Measurements from ENCODE around the gene OTOS.

Gene OTOS

GRCh38 chr2:240149943-240150784 is 9.7 kb upstream of the OTOS start:
- peak; percentile 65 for DNase-seq

- DNase-seq: no peak
Measured at GRCh38 chr2:240147911-240148587, 7.6 kb upstream of the OTOS start.

- no peak for DNase-seq
Measured at GRCh38 chr2:240147382-240147781, 6.9 kb upstream of the OTOS start.

DNA sequence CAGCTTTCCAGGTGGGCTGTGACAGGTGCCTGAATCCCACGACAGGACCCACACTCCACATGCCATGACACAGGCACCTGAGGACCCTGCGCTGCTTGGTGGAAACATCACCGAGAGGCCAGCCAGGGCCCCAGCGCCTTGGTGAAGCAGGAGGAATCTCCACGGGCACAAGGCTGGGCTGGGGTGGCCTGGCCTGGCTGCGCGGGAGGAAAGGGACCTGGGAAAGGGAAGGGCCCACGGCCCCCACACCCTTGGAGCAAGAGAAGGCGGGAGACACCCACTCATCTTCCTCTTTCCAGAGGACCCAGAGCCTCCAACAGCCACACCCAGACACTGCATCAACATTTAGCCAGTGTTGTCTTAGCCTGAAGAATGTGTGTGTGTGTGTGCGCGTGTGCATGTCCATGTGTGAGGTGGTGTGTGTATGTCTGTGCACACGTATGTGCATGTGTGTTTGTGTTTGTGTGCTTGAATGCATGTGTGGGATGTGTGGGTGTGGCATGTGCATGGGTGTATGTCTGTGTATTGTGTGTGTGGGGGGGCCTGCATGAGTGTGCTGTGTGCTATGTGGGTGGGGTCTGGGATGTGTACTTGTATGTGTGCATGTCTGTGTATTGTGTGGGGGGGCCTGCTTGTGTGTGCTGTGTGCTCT is 6.3 kb upstream of the OTOS start:
- no peak for DNase-seq

DNA sequence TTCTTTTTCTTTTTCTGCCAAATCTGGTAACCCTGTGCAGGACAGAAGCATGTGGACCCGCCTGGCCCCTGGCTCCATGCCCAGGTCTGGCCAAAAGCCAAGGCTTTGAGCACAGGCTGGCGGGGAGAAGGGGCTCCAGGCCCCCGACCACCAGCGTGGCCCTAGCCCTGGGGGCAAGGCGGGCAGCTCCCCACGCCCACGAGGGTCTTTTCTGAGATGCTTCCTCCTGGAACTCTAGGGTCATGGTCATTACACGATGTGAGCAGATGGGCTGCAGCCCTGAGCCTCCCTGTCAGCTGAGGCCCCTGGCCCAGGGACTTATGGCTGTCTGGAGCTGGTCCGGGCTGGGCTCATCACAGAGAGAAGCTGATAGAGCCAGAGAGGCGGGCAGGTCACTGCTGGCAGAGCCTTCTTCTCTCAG is 5.7 kb upstream of the OTOS start:
- no peak for DNase-seq

- no peak for DNase-seq
Measured at GRCh38 chr2:240145461-240145860, 5.0 kb upstream of the OTOS start.

DNA sequence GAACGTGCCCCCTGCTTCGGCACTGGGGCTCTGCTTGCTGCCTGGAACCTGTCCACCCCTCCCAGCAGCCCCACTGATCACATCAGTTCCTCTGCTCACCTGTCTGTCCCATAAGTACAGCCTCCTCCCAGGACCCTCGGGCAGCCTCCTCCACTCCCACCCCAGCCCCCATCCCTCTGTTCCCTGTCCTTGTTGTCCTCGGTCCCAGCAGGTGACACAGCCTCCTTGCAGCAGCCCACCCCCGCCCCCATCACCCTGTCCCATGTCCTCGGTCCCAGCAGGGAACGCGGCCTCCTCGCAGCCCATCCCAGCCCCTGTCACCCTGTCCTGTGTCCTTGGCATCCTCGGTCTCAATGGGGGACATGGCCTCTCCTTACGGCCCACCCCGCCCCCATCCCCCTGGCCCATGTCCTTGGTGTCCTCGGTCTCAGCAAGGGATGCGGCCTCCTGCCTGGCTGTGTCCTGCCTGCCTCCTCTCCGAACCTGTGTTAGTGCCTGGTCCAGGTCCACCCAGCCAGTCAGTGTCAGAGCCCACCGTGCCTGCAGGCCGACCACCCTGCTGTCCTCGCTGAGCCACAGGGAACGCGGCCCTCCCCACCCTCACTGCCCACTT is 4.3 kb upstream of the OTOS start:
- DNase-seq: no peak

DNA sequence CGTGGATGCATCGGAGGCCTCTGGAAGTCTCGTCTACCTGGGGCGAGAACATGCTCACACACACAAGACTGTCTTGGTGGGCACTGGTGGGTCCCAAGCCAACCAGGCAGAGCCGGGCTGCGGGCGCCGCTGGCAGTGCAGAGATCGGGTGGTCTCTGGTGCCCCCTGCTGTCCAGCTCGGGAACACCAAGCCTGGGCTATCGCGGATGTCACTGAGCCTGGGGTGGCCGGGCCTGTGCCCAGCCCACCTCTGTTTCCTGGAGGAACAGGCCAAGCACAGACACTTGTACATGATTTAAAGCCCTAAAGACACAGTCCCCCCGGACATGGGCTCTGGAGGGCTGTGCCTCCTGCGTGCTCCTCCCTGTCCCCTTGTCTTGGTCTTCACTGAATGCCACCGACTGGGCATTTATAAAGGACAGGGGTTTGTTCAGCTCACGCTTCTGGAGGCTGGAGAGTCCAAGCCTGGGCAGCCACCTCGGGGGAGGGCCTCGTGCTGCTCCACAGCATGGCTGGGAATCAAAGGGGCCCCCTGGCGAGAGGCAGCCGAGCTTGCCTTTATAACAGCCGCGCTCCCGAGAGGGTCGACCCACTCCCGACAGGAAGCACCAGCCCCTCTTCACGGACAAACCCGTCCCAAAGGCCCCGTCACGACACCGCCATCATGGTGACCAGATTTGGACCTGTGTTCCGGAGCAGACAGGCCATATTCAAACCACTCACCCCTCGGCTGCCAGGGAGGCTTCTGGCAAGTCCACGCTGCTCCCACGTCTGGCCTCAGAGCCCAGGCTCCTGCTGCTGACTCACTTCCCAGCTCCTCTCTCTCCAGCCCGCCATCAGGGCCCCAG is 3.6 kb upstream of the OTOS start:
- DNase-seq: peak; percentile 92

DNA sequence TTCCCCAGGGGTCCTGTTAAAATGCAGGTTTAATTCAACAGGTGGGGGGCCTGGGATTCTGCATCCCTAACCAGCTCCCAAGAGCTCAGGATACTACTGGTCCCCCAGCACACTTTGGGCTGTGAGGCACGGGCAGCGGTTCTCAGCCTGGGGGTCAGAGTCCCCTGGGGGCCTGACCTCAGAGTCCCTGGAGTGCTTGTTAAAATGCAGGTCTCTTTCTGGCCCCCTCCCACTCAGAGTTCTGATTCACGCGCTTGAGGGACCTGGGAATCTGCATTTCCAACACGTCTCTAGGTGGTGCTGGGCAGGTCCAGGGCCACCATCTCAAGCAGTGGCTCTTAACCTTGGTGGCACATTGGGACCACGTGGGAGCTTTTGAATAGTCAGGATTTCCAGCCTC is 2.8 kb upstream of the OTOS start:
- DNase-seq: no peak

GRCh38 chr2:240142859-240143258 is 2.4 kb upstream of the OTOS start:
- DNase-seq: no peak

- DNase-seq: no peak
Measured at GRCh38 chr2:240142256-240142775, 1.9 kb upstream of the OTOS start.

DNA sequence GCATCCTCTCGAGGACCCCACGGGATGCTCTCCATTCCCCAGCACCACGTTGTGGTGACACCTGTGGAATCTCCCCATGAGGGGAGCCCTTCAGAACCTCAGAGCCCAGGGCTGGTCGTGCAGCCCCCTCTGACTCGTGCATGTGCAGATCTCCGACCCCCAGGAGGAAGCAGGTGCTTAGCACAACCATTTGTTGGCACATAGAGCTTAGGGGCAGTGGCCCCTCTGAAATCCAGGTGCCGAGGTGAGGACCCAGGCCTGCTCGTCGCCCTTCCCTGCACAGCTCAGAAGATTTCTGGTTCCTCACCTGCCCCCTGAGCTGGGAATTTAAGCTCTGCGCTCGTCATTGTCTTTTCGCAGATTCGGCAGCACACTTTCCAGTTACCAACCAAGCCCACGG is 1.3 kb upstream of the OTOS start:
- no peak for DNase-seq

DNA sequence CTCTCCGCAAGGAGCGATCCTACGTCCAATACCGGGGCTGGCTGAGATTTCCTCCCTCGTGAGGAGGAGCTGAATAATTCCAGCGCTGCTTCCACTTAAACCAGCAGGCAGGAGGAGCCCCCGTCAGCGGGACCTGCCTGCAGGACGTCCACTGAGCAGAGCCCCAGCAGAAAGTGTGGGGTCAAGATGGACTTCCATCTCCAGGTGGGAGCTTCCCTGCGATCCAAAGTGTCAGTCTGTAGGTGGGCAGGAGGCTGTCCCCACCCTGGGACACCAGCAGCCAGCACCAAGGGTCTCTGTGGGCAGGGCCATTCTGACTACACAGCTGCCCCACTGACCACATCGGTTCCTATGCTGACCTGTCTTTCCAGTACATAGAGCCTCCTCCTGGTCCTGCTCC is 462 bp upstream of the OTOS start:
- no peak for DNase-seq

- peak; percentile 16 for DNase-seq
Measured at GRCh38 chr2:240139666-240140393, 628 bp downstream of the OTOS start.

- DNase-seq: no peak
Measured at GRCh38 chr2:240139011-240139441, 1.4 kb downstream of the OTOS start.

- DNase-seq: peak; percentile 19
Measured at GRCh38 chr2:240138254-240138984, 2.0 kb downstream of the OTOS start.

- DNase-seq: peak; percentile 22
Measured at GRCh38 chr2:240137596-240138253, 2.7 kb downstream of the OTOS start.

GRCh38 chr2:240136671-240137292 is 3.7 kb downstream of the OTOS start:
- DNase-seq: no peak

GRCh38 chr2:240136013-240136670 is 4.3 kb downstream of the OTOS start, which contains the start of gene COPS9:
Gene COPS9 (minus strand): TSS chr2:240136305. CDS start chr2:240136284, 21 bp downstream.
- peak; percentile 91 for DNase-seq
